ENCODE measurements around the gene SLC9A9.
A peak's percentile ranks its signal among the peaks of the same experiment; 100 is the strongest.
"Not testable (repeated sequence)": the region's sequence is repeated elsewhere in the genome, so short reads cannot be mapped to it uniquely, and the experiment has no call there.

Gene SLC9A9

GRCh38 chr3:143847787-143848631, at the start of gene SLC9A9:
SLC9A9 (minus strand) TSS chr3:143848468; CDS start chr3:143848322, 146 bp downstream.
- Histone ChIP-seq H3K4me1 (ENCODE audit: insufficient read depth, low read length) (peaks cover 7% of the 10 kb centered on the region; the same call in 1 of the 2 replicates), H3K9ac (ENCODE audit: low read depth, low read length) (peak within 1 kb of the TSS; percentile 69; the same call in 1 of the 2 replicates), H3K9me3 (ENCODE audit: control insufficient read depth, insufficient read depth, low read length) (no peaks in the 10 kb centered on the region), H3K36me3 (ENCODE audit: insufficient read depth, low read length) (no peaks in the 10 kb centered on the region)

GRCh38 chr3:143897576-143898295, 49.5 kb upstream of the SLC9A9 start:
- no peaks in the 10 kb centered on the region for H3K36me3 ChIP-seq (ENCODE audit: insufficient read depth, low read length)

GRCh38 chr3:143896486-143896885, 48.2 kb upstream of the SLC9A9 start:
- no peaks in the 10 kb centered on the region for H3K4me1 ChIP-seq (ENCODE audit: insufficient read depth, low read length)
- no peaks in the 10 kb centered on the region for H3K9me3 ChIP-seq (ENCODE audit: control insufficient read depth, insufficient read depth, low read length)
- H3K36me3 ChIP-seq (ENCODE audit: insufficient read depth, low read length): no peaks in the 10 kb centered on the region
- H3K9ac ChIP-seq (ENCODE audit: low read depth, low read length): no peak overlapping the region

More at GRCh38 chr3:143897576-143898295, 49.5 kb upstream of the SLC9A9 start:
- no peaks in the 10 kb centered on the region for H3K9me3 ChIP-seq (ENCODE audit: control insufficient read depth, insufficient read depth, low read length)
- no peak overlapping the region for H3K9ac ChIP-seq (ENCODE audit: low read depth, low read length)
- H3K4me1 ChIP-seq (ENCODE audit: insufficient read depth, low read length): no peaks in the 10 kb centered on the region

- H3K9me3 ChIP-seq (ENCODE audit: control insufficient read depth, insufficient read depth, low read length): no peaks in the 10 kb centered on the region
- no peak overlapping the region for H3K9ac ChIP-seq (ENCODE audit: low read depth, low read length)
- H3K4me1 ChIP-seq (ENCODE audit: insufficient read depth, low read length): no peaks in the 10 kb centered on the region
- H3K36me3 ChIP-seq (ENCODE audit: insufficient read depth, low read length): no peaks in the 10 kb centered on the region
These were observed 47.5 kb upstream of the SLC9A9 start for GRCh38 chr3:143895805-143896204.

GRCh38 chr3:143888846-143889245, 40.6 kb upstream of the SLC9A9 start:
- no peak overlapping the region for H3K9ac ChIP-seq (ENCODE audit: low read depth, low read length)
- H3K9me3 ChIP-seq (ENCODE audit: control insufficient read depth, insufficient read depth, low read length): no peaks in the 10 kb centered on the region
- H3K36me3 ChIP-seq (ENCODE audit: insufficient read depth, low read length): no peaks in the 10 kb centered on the region
- peaks cover 13% of the 10 kb centered on the region for H3K4me1 ChIP-seq (ENCODE audit: insufficient read depth, low read length)

GRCh38 chr3:143888166-143888565, 39.9 kb upstream of the SLC9A9 start:
- no peaks in the 10 kb centered on the region for H3K36me3 ChIP-seq (ENCODE audit: insufficient read depth, low read length)
- H3K9ac ChIP-seq (ENCODE audit: low read depth, low read length): no peak overlapping the region
- H3K9me3 ChIP-seq (ENCODE audit: control insufficient read depth, insufficient read depth, low read length): no peaks in the 10 kb centered on the region
- peaks cover 13% of the 10 kb centered on the region for H3K4me1 ChIP-seq (ENCODE audit: insufficient read depth, low read length)

- Histone ChIP-seq H3K36me3 (ENCODE audit: insufficient read depth, low read length) (no peaks in the 10 kb centered on the region), H3K9ac (ENCODE audit: low read depth, low read length) (no peak overlapping the region), H3K9me3 (ENCODE audit: control insufficient read depth, insufficient read depth, low read length) (no peaks in the 10 kb centered on the region)
These were observed 37.6 kb upstream of the SLC9A9 start for GRCh38 chr3:143885780-143886427.

GRCh38 chr3:143884861-143885260, 36.6 kb upstream of the SLC9A9 start:
- H3K9ac ChIP-seq (ENCODE audit: low read depth, low read length): no peak overlapping the region
- no peaks in the 10 kb centered on the region for H3K36me3 ChIP-seq (ENCODE audit: insufficient read depth, low read length)
- H3K9me3 ChIP-seq (ENCODE audit: control insufficient read depth, insufficient read depth, low read length): no peaks in the 10 kb centered on the region
- H3K4me1 ChIP-seq (ENCODE audit: insufficient read depth, low read length): peaks cover 13% of the 10 kb centered on the region

More at GRCh38 chr3:143885780-143886427, 37.6 kb upstream of the SLC9A9 start:
- peaks cover 13% of the 10 kb centered on the region for H3K4me1 ChIP-seq (ENCODE audit: insufficient read depth, low read length)

- Histone ChIP-seq H3K9ac (ENCODE audit: low read depth, low read length) (no peak overlapping the region), H3K36me3 (ENCODE audit: insufficient read depth, low read length) (no peaks in the 10 kb centered on the region), H3K9me3 (ENCODE audit: control insufficient read depth, insufficient read depth, low read length) (no peaks in the 10 kb centered on the region), H3K4me1 (ENCODE audit: insufficient read depth, low read length) (peaks cover under 1% of the 10 kb centered on the region; the same call in 1 of the 2 replicates)
These were observed 34.9 kb upstream of the SLC9A9 start for GRCh38 chr3:143883151-143883550.

- no peaks in the 10 kb centered on the region for H3K36me3 ChIP-seq (ENCODE audit: insufficient read depth, low read length)
- H3K4me1 ChIP-seq (ENCODE audit: insufficient read depth, low read length): no peaks in the 10 kb centered on the region
- no peak overlapping the region for H3K9ac ChIP-seq (ENCODE audit: low read depth, low read length)
- H3K9me3 ChIP-seq (ENCODE audit: control insufficient read depth, insufficient read depth, low read length): no peaks in the 10 kb centered on the region
These were observed 32.8 kb upstream of the SLC9A9 start for GRCh38 chr3:143881095-143881494.

- Histone ChIP-seq H3K9ac (ENCODE audit: low read depth, low read length) (no peak overlapping the region), H3K36me3 (ENCODE audit: insufficient read depth, low read length) (no peaks in the 10 kb centered on the region), H3K9me3 (ENCODE audit: control insufficient read depth, insufficient read depth, low read length) (no peaks in the 10 kb centered on the region), H3K4me1 (ENCODE audit: insufficient read depth, low read length) (no peaks in the 10 kb centered on the region)
These were observed 27.3 kb upstream of the SLC9A9 start for GRCh38 chr3:143875546-143875945.

- not testable (repeated sequence) for H3K4me1 ChIP-seq (ENCODE audit: insufficient read depth, low read length); H3K9ac ChIP-seq (ENCODE audit: low read depth, low read length); H3K9me3 ChIP-seq (ENCODE audit: control insufficient read depth, insufficient read depth, low read length); H3K36me3 ChIP-seq (ENCODE audit: insufficient read depth, low read length)
These were observed 25.3 kb upstream of the SLC9A9 start for GRCh38 chr3:143873553-143873952.

GRCh38 chr3:143865302-143865701, 17.0 kb upstream of the SLC9A9 start:
- H3K4me1 ChIP-seq (ENCODE audit: insufficient read depth, low read length): no peaks in the 10 kb centered on the region
- no peak overlapping the region for H3K9ac ChIP-seq (ENCODE audit: low read depth, low read length)
- no peaks in the 10 kb centered on the region; the same call in 1 of the 2 replicates for H3K9me3 ChIP-seq (ENCODE audit: control insufficient read depth, insufficient read depth, low read length)
- no peaks in the 10 kb centered on the region for H3K36me3 ChIP-seq (ENCODE audit: insufficient read depth, low read length)

- Histone ChIP-seq H3K36me3 (ENCODE audit: insufficient read depth, low read length) (no peaks in the 10 kb centered on the region), H3K4me1 (ENCODE audit: insufficient read depth, low read length) (no peaks in the 10 kb centered on the region), H3K9me3 (ENCODE audit: control insufficient read depth, insufficient read depth, low read length) (no peaks in the 10 kb centered on the region), H3K9ac (ENCODE audit: low read depth, low read length) (no peak overlapping the region)
These were observed 11.4 kb upstream of the SLC9A9 start for GRCh38 chr3:143859465-143860203.
